Right renal pelvis (tissue), 4 donors: Measurements from ENCODE around the gene LCN15. TPM values are rescaled to one million over a fixed set of nuclear protein-coding genes. Genes with fewer than 3 reads are reported as not detected.
"Not testable (repeated sequence)": the region's sequence is repeated elsewhere in the genome, so short reads cannot be mapped to it uniquely, and the experiment has no call there.

Experiments
- DNase-seq, 4 donors: peaks; one replicate each; pipeline ENCODE4 v3.0.0-alpha.2; 2013; ENCODE audit warnings: low read depth in 4 of 4, low spot score in 3 of 4, missing footprints in 1 of 4
- polyA plus RNA-seq, 4 donors: library from polyadenylated mRNA; unstranded; fragments of 120-200 nt; gene quantifications; one replicate each; pipeline ENCODE4 v1.2.1, GENCODE V29; 2013; ENCODE audit not compliant: insufficient read length in 4 of 4

The LCN15 gene
- polyA plus RNA-seq, 4 donors: 0.06 to 0.08 TPM; not detected in 2

DNA sequence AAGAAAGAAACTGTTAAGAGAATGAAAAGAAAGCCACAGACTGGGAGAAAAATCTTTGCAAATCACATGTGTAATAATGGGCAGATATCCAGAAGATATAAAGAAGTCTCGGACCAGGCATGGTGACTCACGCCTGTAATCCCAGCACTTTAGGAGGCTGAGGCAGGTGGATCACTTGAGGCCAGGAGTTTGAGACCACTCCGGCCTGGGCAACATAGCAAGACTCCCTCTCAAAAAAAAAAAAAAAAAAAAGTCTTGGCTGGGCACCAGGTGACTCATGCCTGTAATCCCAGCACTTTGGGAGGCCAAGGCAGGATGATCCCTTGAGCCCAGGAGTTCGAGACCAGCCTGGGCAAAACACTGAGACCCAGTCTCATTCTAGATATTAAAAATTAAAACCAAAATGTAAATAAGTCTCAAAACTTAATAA lies 53.1 kb downstream of the LCN15 start:
- not testable (repeated sequence) for DNase-seq

GRCh38 chr9:136710543-136710942 lies 53.8 kb downstream of the LCN15 start:
- DNase-seq: no peak

Other genes with a start within 250 kb of the LCN15 start
- 10 to 100 TPM; 25.4 to 41.4 (median 29.5) TPM for gene NOTCH1, start 218.5 kb downstream of the LCN15 start, polyA plus RNA-seq
- gene EGFL7, start 101.6 kb downstream of the LCN15 start, polyA plus RNA-seq: 10 to 100 TPM; 52.6 to 97.9 (median 59.2) TPM
- 10 to 100 TPM; 42.2 to 61.6 (median 43.2) TPM for gene AGPAT2, start 77.1 kb downstream of the LCN15 start, polyA plus RNA-seq
- gene DIPK1B, start 51.9 kb downstream of the LCN15 start, polyA plus RNA-seq: 10 to 100 TPM; 31.0 to 47.3 (median 34.3) TPM
- 1 to 10 TPM in 3 of 4 donors, under 1 TPM in 1; 0.56 to 1.5 (median 1.2) TPM for gene LCN10, start 21.6 kb downstream of the LCN15 start, polyA plus RNA-seq
- under 1 TPM in 1 of 4 donors, not detected in 3; 0.34 TPM for gene LCN6, start 16.0 kb downstream of the LCN15 start, polyA plus RNA-seq
- gene LCN8, start 6.3 kb downstream of the LCN15 start, polyA plus RNA-seq: under 1 TPM; 0.17 to 0.30 (median 0.25) TPM
- gene TMEM141, start 26.8 kb upstream of the LCN15 start, polyA plus RNA-seq: 10 to 100 TPM; 69.6 to 89.4 (median 73.2) TPM
- 1 to 10 TPM; 4.8 to 6.2 (median 5.2) TPM for gene CCDC183, start 31.8 kb upstream of the LCN15 start, polyA plus RNA-seq
- 10 to 100 TPM; 56.6 to 76.5 (median 64.3) TPM for gene RABL6, start 43.4 kb upstream of the LCN15 start, polyA plus RNA-seq
- gene AJM1, start 78.0 kb upstream of the LCN15 start, polyA plus RNA-seq: 1 to 10 TPM in 2 of 4 donors, under 1 TPM in 2; 0.67 to 1.7 (median 0.96) TPM
- gene PHPT1, start 84.9 kb upstream of the LCN15 start, polyA plus RNA-seq: 100 to 1,000 TPM in 1 of 4 donors, 10 to 100 TPM in 3; 79.2 to 145 (median 81.4) TPM
- gene MAMDC4, start 87.8 kb upstream of the LCN15 start, polyA plus RNA-seq: 10 to 100 TPM in 1 of 4 donors, 1 to 10 TPM in 3; 6.0 to 10.6 (median 6.9) TPM
- 100 to 1,000 TPM; 317 to 400 (median 357) TPM for gene EDF1, start 101.8 kb upstream of the LCN15 start, polyA plus RNA-seq
- gene TRAF2, start 122.0 kb upstream of the LCN15 start, polyA plus RNA-seq: 10 to 100 TPM; 11.3 to 16.8 (median 12.4) TPM
- 10 to 100 TPM; 38.7 to 67.9 (median 43.5) TPM for gene FBXW5, start 180.2 kb upstream of the LCN15 start, polyA plus RNA-seq
- gene C8G, start 180.7 kb upstream of the LCN15 start, polyA plus RNA-seq: 1 to 10 TPM in 2 of 4 donors, under 1 TPM in 2; 0.36 to 1.1 (median 0.90) TPM
- 10 to 100 TPM; 21.8 to 36.8 (median 29.4) TPM for gene LCN12, start 187.8 kb upstream of the LCN15 start, polyA plus RNA-seq
- gene PTGDS, start 213.0 kb upstream of the LCN15 start, polyA plus RNA-seq: 100 to 1,000 TPM in 1 of 4 donors, 10 to 100 TPM in 3; 27.8 to 104 (median 33.5) TPM
- under 1 TPM; 0.08 to 0.35 (median 0.19) TPM for gene LCNL1, start 218.5 kb upstream of the LCN15 start, polyA plus RNA-seq
- gene PAXX, start 227.9 kb upstream of the LCN15 start, polyA plus RNA-seq: 10 to 100 TPM; 26.9 to 46.1 (median 31.5) TPM
- 1 to 10 TPM in 1 of 4 donors, under 1 TPM in 3; 0.28 to 1.2 (median 0.50) TPM for gene CLIC3, start 232.1 kb upstream of the LCN15 start, polyA plus RNA-seq